ENCODE measurements around the gene KRT78.

The KRT78 gene

GRCh38 chr12:52822771-52823510, 25.9 kb downstream of the KRT78 start:
- Mint-ChIP-seq H3K27me3 (peaks cover 45% of the 10 kb centered on the region), H3K4me3 (no peak overlapping the region), H3K36me3 (ENCODE audit: insufficient read depth) (no peaks in the 10 kb centered on the region), H3K4me1 (peaks cover 5% of the 10 kb centered on the region), H3K9me3 (no peaks in the 10 kb centered on the region), H3K27ac (ENCODE audit: low read depth) (no peak overlapping the region)
- ATAC-seq (replicated peaks; ENCODE audit: extremely low read depth, poor library complexity, severe bottlenecking): no peak
- no peak for DNase-seq (ENCODE audit: low spot score in 2 of 2)

- no peaks in the 10 kb centered on the region for H3K9me3 Mint-ChIP-seq
- no peak overlapping the region for H3K27ac Mint-ChIP-seq (ENCODE audit: low read depth)
- peaks cover 54% of the 10 kb centered on the region for H3K27me3 Mint-ChIP-seq
- H3K4me1 Mint-ChIP-seq: peaks cover 13% of the 10 kb centered on the region
- DNase-seq (ENCODE audit: low spot score in 2 of 2) (no peak), ATAC-seq (replicated peaks; ENCODE audit: extremely low read depth, poor library complexity, severe bottlenecking) (no peak)
- no peaks in the 10 kb centered on the region for H3K36me3 Mint-ChIP-seq (ENCODE audit: insufficient read depth)
- H3K4me3 Mint-ChIP-seq: no peak overlapping the region
These were observed 26.8 kb downstream of the KRT78 start for GRCh38 chr12:52821826-52822660.

- peaks cover 13% of the 10 kb centered on the region for H3K4me1 Mint-ChIP-seq
- H3K27me3 Mint-ChIP-seq: peaks cover 55% of the 10 kb centered on the region
- H3K36me3 Mint-ChIP-seq (ENCODE audit: insufficient read depth): no peaks in the 10 kb centered on the region
- no peak overlapping the region for H3K4me3 Mint-ChIP-seq
- H3K27ac Mint-ChIP-seq (ENCODE audit: low read depth): no peak overlapping the region
- no peaks in the 10 kb centered on the region for H3K9me3 Mint-ChIP-seq
- ATAC-seq (replicated peaks; ENCODE audit: extremely low read depth, poor library complexity, severe bottlenecking) (no peak), DNase-seq (ENCODE audit: low spot score in 2 of 2) (no peak)
These were observed 27.6 kb downstream of the KRT78 start for GRCh38 chr12:52821071-52821730.

GRCh38 chr12:52820521-52820920, 28.3 kb downstream of the KRT78 start:
- peaks cover 55% of the 10 kb centered on the region for H3K27me3 Mint-ChIP-seq
- H3K4me3 Mint-ChIP-seq: no peak overlapping the region
- H3K36me3 Mint-ChIP-seq (ENCODE audit: insufficient read depth): no peaks in the 10 kb centered on the region
- ATAC-seq (replicated peaks; ENCODE audit: extremely low read depth, poor library complexity, severe bottlenecking) (no peak), DNase-seq (ENCODE audit: low spot score in 2 of 2) (no peak)
- H3K27ac Mint-ChIP-seq (ENCODE audit: low read depth): no peak overlapping the region
- H3K9me3 Mint-ChIP-seq: no peaks in the 10 kb centered on the region
- H3K4me1 Mint-ChIP-seq: peaks cover 13% of the 10 kb centered on the region

- Mint-ChIP-seq H3K4me3 (no peak overlapping the region), H3K27me3 (peaks cover 55% of the 10 kb centered on the region), H3K9me3 (no peaks in the 10 kb centered on the region), H3K4me1 (peaks cover 13% of the 10 kb centered on the region), H3K27ac (ENCODE audit: low read depth) (no peak overlapping the region), H3K36me3 (ENCODE audit: insufficient read depth) (no peaks in the 10 kb centered on the region)
- ATAC-seq (replicated peaks; ENCODE audit: extremely low read depth, poor library complexity, severe bottlenecking) (no peak), DNase-seq (ENCODE audit: low spot score in 2 of 2) (no peak)
These were observed 28.9 kb downstream of the KRT78 start for GRCh38 chr12:52819731-52820510.

- Mint-ChIP-seq H3K4me3 (no peak overlapping the region), H3K27ac (ENCODE audit: low read depth) (no peak overlapping the region), H3K27me3 (peaks cover 54% of the 10 kb centered on the region), H3K4me1 (peaks cover 13% of the 10 kb centered on the region), H3K9me3 (no peaks in the 10 kb centered on the region), H3K36me3 (ENCODE audit: insufficient read depth) (no peaks in the 10 kb centered on the region)
- DNase-seq (ENCODE audit: low spot score in 2 of 2) (no peak), ATAC-seq (replicated peaks; ENCODE audit: extremely low read depth, poor library complexity, severe bottlenecking) (no peak)
These were observed 29.8 kb downstream of the KRT78 start for GRCh38 chr12:52818887-52819420.

- Mint-ChIP-seq H3K27ac (ENCODE audit: low read depth) (no peak overlapping the region), H3K9me3 (no peaks in the 10 kb centered on the region), H3K4me3 (no peak overlapping the region), H3K4me1 (peaks cover 13% of the 10 kb centered on the region), H3K36me3 (ENCODE audit: insufficient read depth) (no peaks in the 10 kb centered on the region), H3K27me3 (peaks cover 49% of the 10 kb centered on the region)
- DNase-seq (ENCODE audit: low spot score in 2 of 2): no peak
- no peak for ATAC-seq (replicated peaks; ENCODE audit: extremely low read depth, poor library complexity, severe bottlenecking)
These were observed 30.4 kb downstream of the KRT78 start for GRCh38 chr12:52818388-52818787.

GRCh38 chr12:52817699-52818238, 31.0 kb downstream of the KRT78 start:
- ATAC-seq (replicated peaks; ENCODE audit: extremely low read depth, poor library complexity, severe bottlenecking): no peak
- no peaks in the 10 kb centered on the region for H3K9me3 Mint-ChIP-seq
- H3K4me1 Mint-ChIP-seq: peaks cover 13% of the 10 kb centered on the region
- no peaks in the 10 kb centered on the region for H3K36me3 Mint-ChIP-seq (ENCODE audit: insufficient read depth)
- H3K4me3 Mint-ChIP-seq: no peak overlapping the region
- no peak for DNase-seq (ENCODE audit: low spot score in 2 of 2)
- no peak overlapping the region for H3K27ac Mint-ChIP-seq (ENCODE audit: low read depth)
- H3K27me3 Mint-ChIP-seq: peaks cover 43% of the 10 kb centered on the region

- Mint-ChIP-seq H3K27me3 (peaks cover 39% of the 10 kb centered on the region), H3K9me3 (no peaks in the 10 kb centered on the region), H3K4me1 (peaks cover 13% of the 10 kb centered on the region), H3K4me3 (no peak overlapping the region), H3K36me3 (ENCODE audit: insufficient read depth) (no peaks in the 10 kb centered on the region), H3K27ac (ENCODE audit: low read depth) (no peak overlapping the region)
- ATAC-seq (replicated peaks; ENCODE audit: extremely low read depth, poor library complexity, severe bottlenecking): no peak
- DNase-seq (ENCODE audit: low spot score in 2 of 2): no peak
These were observed 31.6 kb downstream of the KRT78 start for GRCh38 chr12:52817003-52817698.

- Mint-ChIP-seq H3K4me1 (peaks cover 13% of the 10 kb centered on the region), H3K9me3 (no peaks in the 10 kb centered on the region), H3K27me3 (peaks cover 39% of the 10 kb centered on the region), H3K36me3 (ENCODE audit: insufficient read depth) (no peaks in the 10 kb centered on the region), H3K4me3 (no peak overlapping the region), H3K27ac (ENCODE audit: low read depth) (no peak overlapping the region)
- no peak for ATAC-seq (replicated peaks; ENCODE audit: extremely low read depth, poor library complexity, severe bottlenecking)
- no peak for DNase-seq (ENCODE audit: low spot score in 2 of 2)
These were observed 32.9 kb downstream of the KRT78 start for GRCh38 chr12:52815676-52816588.

- Mint-ChIP-seq H3K4me3 (no peak overlapping the region), H3K4me1 (peaks cover 13% of the 10 kb centered on the region), H3K27ac (ENCODE audit: low read depth) (no peak overlapping the region), H3K9me3 (no peaks in the 10 kb centered on the region), H3K27me3 (peaks cover 33% of the 10 kb centered on the region), H3K36me3 (ENCODE audit: insufficient read depth) (no peaks in the 10 kb centered on the region)
- no peak for ATAC-seq (replicated peaks; ENCODE audit: extremely low read depth, poor library complexity, severe bottlenecking)
- no peak for DNase-seq (ENCODE audit: low spot score in 2 of 2)
These were observed 33.6 kb downstream of the KRT78 start for GRCh38 chr12:52815161-52815560.

All from central memory CD8-positive, alpha-beta T cell (primary cell).